K562 treated with DMSO at 1 percent for 4 hours (cell line): ENCODE measurements around the gene EEIG1. TPM values are rescaled to one million over a fixed set of nuclear protein-coding genes. Genes with fewer than 3 reads are reported as not detected.

Experiments used
- total RNA-seq: library from RNA; unstranded; fragments of 300-600 nt; gene quantifications from 2 replicates; pipeline ENCODE4 v1.2.3, GENCODE V29; 2022; ENCODE audit not compliant: insufficient read depth

Gene EEIG1
- total RNA-seq, result 40.2 and 53.4 TPM in 2 replicates

DNA sequence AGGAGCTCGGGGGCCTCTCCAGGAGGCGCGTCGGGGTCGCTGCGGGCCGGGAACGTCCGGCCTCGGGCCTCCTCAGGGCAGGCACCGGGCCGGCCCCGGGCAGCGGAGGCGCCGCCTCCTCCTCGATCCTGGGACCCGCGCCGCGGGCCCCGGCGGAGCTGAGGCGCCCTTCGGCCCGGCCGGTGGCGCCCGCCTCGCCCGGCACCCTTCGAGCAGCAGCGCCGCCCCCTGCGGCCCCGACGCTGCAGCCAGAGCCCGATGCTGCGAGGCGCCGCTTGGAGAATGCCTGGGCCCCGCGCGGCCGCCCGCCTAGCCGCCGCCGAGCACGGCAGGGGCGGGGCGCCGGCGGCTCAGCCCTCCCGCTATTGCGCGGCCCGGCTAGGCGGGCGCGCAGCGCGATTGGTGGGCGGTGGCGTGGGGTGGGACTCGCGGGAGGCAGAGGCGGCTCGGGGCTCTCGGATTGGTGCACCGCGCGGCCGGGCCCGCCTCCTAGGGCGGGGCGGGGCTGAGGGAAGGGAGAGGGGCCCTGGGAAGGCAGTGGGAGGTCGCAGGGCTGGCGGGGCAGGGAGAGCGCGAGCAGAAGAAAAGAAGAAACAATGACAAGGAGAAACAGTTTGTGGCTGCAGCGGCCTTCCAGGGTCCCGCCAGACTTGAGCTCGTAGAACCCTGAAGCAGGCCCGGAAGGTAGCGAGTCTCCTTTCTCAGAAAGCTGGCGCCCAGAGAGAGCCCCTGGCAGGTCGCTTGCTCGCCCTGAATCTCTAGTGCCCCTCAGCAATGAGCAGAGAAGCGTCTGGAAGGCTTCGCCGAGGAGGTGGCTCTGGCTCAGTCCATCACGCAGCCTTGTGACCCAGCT is at the start of gene EEIG1:
Gene EEIG1 (minus strand): TSS at position 284 of the 853 bp plus-strand sequence. CDS start 852 bp downstream, outside the sequence.

DNA sequence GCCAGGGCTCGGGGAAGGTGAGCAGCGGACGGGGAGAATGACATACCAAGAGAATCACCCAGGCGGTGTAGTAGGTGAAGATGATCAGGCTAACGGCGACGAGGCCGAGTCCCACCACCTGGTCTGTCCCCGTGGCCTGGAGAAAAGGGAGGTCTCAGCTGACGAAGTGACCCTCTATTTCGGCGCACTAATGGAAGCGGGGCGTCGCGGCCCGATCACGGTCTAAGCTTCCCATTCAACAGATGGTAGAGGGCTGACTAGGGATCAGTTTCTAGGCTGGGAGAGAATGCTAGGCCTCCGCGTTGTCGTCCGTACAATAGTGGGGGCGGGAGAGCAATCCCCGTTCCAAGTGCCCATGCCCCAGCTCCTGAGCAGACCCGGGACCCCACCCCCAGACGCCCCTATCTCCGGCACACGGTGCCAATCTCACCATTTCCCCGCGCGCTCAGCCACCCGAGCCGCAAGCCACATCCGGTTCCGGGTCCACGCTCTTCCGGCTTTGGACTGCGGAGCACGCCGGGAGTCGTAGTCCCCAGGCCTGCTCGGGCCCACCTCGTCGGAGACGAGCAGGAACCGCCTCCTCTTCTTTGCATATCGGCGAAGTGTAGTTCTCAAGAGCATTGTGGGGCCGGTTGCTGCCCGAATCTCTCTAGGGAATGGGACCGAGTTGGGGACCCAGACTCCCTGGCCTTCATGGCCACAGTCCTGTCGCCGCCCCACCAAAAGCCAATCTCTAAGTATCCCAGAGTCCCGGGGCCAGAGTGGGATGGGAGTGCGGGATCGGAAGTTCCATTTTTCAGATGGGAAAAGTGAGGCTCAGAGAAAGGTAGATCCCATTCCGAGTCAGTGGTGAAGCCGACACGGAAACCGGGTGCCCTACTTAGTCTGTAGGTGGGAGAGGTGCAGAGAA is 43.1 kb downstream of the EEIG1 start, which contains the start of gene DPM2:
Gene DPM2 (minus strand): TSS at position 467 of the 910 bp plus-strand sequence. CDS start 34 bp downstream, at position 433.

Other genes with a start within 250 kb of the EEIG1 start
- 92.3 and 96.6 TPM in 2 replicates for gene TOR2A, start 245.7 kb downstream of the EEIG1 start, total RNA-seq
- 3.4 and 4.3 TPM in 2 replicates for gene SH2D3C, start 202.3 kb downstream of the EEIG1 start, total RNA-seq
- gene CDK9, start 195.0 kb downstream of the EEIG1 start, total RNA-seq, result 25.5 and 46.9 TPM in 2 replicates
- gene FPGS, start 178.1 kb downstream of the EEIG1 start, total RNA-seq, result 47.7 and 52.6 TPM in 2 replicates
- gene ENG, start 126.3 kb downstream of the EEIG1 start, total RNA-seq, result 1.5 and 4.3 TPM in 2 replicates
- gene AK1, start 103.3 kb downstream of the EEIG1 start, total RNA-seq, result 60.0 and 80.4 TPM in 2 replicates
- gene ST6GALNAC6, start 81.4 kb downstream of the EEIG1 start, total RNA-seq, result 11.0 and 16.1 TPM in 2 replicates
- 33.9 and 43.9 TPM in 2 replicates for gene ST6GALNAC4, start 63.9 kb downstream of the EEIG1 start, total RNA-seq
- gene PIP5KL1, start 50.2 kb downstream of the EEIG1 start, total RNA-seq, result 1.9 and 3.2 TPM in 2 replicates
- 61.7 and 64.3 TPM in 2 replicates for gene DPM2, start 43.1 kb downstream of the EEIG1 start, total RNA-seq
- 13.0 and 16.7 TPM in 2 replicates for gene NAIF1, start 86.3 kb upstream of the EEIG1 start, total RNA-seq
- gene SLC25A25, start 87.2 kb upstream of the EEIG1 start, total RNA-seq, result 31.9 and 37.2 TPM in 2 replicates
- gene PTGES2, start 146.7 kb upstream of the EEIG1 start, total RNA-seq, result 54.6 and 60.2 TPM in 2 replicates
- not detected in 2 replicates for gene LCN2, start 168.5 kb upstream of the EEIG1 start, total RNA-seq
- gene BBLN, start 179.3 kb upstream of the EEIG1 start, total RNA-seq, result 284 and 311 TPM in 2 replicates
- gene CIZ1, start 210.6 kb upstream of the EEIG1 start, total RNA-seq, result 343 and 379 TPM in 2 replicates
- gene DNM1, start 222.4 kb upstream of the EEIG1 start, total RNA-seq, result 37.5 and 41.5 TPM in 2 replicates